GM21723 (cell line): ENCODE data around the gene SDE2.
"Not testable (repeated sequence)": the region's sequence is repeated elsewhere in the genome, so short reads cannot be mapped to it uniquely, and the experiment has no call there.

Experiments used
- ATAC-seq: cut with Tn5 transposase; IDR thresholded peaks from one replicate; pipeline ENCODE4 v1.9.1; 2021; ENCODE audit warnings: mild to moderate bottlenecking, moderate library complexity; ENCODE audit not compliant: unreplicated experiment

Gene SDE2

DNA sequence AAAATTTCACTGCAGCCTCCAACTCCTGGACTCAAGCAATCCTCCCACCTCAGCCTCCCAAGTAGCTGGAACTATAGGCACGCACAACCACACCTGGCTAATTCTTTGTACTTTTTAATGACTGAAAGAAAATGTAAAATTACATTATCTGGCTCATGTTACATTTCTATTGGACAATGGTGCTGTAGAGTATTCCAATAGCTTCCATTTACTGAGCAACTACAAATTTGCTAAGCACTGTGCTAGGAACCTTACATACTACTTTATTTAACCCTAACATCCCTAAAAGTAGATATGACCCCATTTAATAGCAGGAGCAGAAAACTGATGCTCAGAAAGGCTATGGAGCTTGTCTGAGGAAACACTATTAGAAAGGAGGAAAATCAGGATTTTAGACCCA lies 19.7 kb downstream of the SDE2 start:
- no peak for ATAC-seq

GRCh38 chr1:225977937-225978748 lies 21.0 kb downstream of the SDE2 start:
- ATAC-seq: peak; percentile 60

DNA sequence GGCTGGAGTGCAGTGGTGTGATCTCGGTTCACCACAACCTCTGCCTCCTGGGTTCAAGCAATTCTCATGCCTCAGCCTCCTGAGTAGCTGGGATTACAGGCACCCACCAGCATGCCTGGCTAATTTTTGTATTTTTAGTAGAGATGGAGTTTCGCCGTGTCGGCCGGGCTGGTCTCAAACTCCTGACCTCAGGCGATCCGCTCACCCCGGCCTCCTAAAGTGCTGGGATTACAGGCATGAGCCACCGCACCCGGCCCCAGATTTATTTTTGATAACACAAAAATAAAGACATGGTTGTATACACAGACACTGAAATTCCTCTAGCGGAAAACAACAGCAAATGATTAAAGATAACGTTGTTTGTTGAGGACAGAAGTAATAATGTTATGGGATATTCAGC lies 24.0 kb downstream of the SDE2 start:
- ATAC-seq: not testable (repeated sequence)

DNA sequence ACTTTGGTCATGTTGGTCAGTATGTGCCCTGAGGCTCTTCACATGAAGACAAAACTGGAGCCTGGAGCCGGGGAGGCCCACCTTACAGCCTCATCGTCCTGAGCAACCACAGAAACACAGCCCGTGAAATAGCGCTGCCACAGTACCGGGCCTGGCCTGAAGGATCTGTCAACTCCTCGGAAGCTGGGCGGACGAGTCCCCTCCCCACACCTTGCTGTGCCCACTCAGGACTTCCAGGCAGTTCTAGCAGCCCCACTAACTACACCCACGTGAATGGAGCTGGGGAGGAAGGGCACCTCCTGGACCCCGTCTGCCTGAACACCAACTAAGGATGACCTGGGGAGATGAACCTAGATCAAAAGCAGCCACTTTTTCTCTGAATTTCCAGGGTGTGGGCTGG lies 24.7 kb downstream of the SDE2 start:
- no peak for ATAC-seq

DNA sequence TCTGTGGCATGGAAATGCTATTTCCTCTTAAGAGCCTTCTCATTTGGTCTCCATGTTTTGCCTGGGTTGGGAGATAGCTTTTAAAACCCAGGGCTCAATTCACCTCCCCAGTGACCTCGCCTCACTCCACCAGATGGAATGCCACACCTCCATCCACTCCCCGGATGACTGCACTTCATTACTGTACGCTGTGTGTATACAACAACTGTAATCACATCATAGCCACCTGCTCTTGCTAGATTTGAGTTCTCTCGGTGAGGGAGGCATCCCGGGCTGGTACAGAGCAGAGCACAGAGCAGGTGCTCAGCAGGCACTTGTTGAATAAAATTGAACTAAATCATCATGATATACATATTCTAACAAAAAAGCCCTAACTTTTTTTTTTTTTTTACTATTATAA lies 26.0 kb downstream of the SDE2 start:
- ATAC-seq: no peak

- no peak for ATAC-seq
Measured at GRCh38 chr1:225972344-225973152, 26.6 kb downstream of the SDE2 start.

DNA sequence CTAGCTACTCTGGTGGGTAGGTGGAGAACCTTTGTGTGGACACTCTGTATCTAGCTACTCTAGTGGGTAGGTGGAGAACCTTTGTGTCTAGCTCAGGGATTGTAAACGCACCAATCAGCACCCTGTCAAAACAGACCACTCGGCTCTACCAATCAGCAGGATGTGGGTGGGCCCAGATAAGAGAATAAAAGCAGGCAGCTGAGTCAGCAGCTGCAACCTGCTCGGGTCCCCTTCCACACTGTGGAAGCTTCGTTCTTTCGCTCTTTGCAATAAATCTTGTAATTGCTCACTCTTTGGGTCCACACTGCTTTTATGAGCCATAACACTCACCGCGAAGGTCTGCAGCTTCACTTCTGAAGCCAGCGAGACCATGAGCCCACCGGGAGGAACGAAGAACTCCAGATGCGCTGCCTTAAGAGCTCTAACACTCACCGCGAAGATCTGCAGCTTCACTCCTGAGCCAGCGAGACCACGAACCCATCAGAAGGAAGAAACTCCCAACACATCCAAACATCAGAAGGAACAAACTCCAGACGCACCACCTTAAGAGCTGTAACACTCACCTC lies 28.5 kb downstream of the SDE2 start:
- ATAC-seq: not testable (repeated sequence)

- ATAC-seq: not testable (repeated sequence)
Measured at GRCh38 chr1:225969751-225970150, 29.4 kb downstream of the SDE2 start.

DNA sequence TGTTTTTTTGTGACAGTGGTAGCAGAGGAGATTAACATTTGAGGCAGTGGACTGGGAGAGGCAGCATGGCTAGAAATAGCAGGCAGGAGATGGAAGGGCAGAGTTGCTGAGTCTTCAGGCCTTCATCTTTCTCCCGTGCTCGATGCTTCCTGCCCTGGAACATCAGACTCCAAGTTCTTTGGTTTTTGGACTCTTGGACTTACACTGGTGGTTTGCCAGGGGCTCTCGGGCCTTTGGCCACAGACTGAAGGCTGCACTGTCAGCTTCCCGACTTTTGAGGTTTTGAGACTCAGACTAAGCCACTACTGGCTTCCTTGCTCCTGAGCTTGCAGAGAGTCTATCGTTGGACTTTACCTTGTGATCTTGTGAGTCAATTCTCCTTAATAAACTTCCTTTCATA lies 33.9 kb downstream of the SDE2 start:
- no peak for ATAC-seq

DNA sequence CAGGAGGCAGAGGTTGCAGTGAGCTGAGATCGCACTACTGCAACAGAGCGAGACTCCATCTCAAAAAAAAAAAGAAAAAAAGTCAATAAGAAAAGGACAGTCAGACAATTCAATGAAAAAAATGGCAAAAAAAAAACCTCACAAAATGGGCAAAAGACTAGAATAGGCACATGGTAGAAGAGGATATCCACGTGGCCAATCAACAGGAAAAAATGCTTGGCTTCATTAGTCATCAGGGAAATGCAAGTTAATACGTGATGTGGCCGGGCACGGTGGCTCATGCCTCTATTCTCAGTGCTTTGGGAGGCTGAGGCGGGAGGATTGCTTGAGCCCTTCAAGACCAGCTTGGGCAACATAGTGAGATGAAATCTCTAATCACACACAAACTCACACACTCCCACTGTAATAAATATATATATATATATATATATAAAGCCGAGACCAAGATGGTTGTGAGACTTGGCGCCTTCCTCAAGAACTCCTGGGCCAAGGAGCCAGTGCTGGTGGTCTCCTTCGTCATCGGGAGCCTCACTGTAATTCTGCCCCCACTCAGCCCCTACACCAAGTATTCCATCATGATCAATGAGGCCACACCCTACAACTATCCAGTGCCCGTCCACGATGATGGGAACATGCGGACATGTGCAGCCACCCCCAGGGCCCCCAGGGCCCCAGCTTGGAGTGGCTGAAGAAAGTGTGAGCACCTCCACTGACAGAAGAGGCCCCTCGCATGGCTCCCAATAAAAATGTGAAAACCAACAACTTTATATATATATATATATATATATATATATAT lies 35.2 kb downstream of the SDE2 start:
- no peak for ATAC-seq

- ATAC-seq: peak; percentile 81
Measured at GRCh38 chr1:225962440-225962975, 36.6 kb downstream of the SDE2 start.

- ATAC-seq: no peak
Measured at GRCh38 chr1:225961659-225962439, 37.3 kb downstream of the SDE2 start.

DNA sequence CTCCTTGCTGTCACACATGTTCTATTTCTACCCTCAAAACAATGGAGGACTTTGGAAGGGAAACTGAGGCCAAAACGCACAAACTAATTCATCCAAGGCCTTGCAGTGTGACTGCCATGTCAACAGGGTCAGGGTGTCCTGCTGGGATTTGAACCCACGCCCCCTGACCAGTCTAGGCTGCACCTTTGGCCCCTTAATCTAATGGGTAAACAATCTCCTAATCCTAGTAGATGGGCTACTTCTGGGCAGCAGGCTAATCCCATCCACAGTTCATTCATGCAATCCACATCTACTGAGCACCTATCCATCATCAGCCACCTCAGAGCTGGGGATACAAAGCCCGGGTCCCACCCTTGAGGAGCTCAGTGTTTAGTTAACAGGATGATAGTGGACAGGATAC lies 41.1 kb downstream of the SDE2 start:
- ATAC-seq: no peak

GRCh38 chr1:225954753-225955152 lies 44.4 kb downstream of the SDE2 start:
- ATAC-seq: no peak

GRCh38 chr1:225953315-225953714 lies 45.8 kb downstream of the SDE2 start:
- no peak for ATAC-seq

- no peak for ATAC-seq
Measured at GRCh38 chr1:225950905-225951497, 48.1 kb downstream of the SDE2 start.

DNA sequence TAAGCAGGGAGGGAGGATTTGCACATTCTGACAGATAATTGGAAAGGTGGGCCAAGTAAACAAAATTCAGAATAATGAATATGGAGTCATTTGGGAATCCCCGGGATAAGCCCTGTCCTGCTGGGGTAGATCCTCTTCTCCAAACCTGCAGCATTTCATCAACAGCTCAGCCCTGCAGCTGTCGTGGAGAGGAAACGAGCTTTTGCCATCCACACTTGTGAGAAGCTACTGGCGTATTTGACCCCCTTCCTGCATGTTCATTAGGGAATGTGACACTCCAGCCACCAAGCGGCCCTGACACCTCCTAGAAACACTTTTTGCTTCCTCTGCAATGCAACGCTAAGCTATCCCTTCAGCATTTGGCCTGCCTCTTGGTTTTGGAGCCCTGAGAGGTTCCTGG lies 50.1 kb downstream of the SDE2 start:
- no peak for ATAC-seq

GRCh38 chr1:225946803-225947202 lies 52.3 kb downstream of the SDE2 start:
- ATAC-seq: no peak

- ATAC-seq: no peak
Measured at GRCh38 chr1:225946082-225946620, 53.0 kb downstream of the SDE2 start.
